NCI-H82 treated with DMSO at 0.1 percent for 48 hours (cell line): ENCODE measurements around the gene POLR3E.
A peak's percentile ranks its signal among the peaks of the same experiment; 100 is the strongest.
"Not testable (repeated sequence)": the region's sequence is repeated elsewhere in the genome, so short reads cannot be mapped to it uniquely, and the experiment has no call there.

ENCODE experiments used
- DNase-seq: peaks from one replicate; lab custom pipeline; 2025; ENCODE audit not compliant: unreplicated experiment; lab: John Stamatoyannopoulos, UW

The POLR3E gene

DNA sequence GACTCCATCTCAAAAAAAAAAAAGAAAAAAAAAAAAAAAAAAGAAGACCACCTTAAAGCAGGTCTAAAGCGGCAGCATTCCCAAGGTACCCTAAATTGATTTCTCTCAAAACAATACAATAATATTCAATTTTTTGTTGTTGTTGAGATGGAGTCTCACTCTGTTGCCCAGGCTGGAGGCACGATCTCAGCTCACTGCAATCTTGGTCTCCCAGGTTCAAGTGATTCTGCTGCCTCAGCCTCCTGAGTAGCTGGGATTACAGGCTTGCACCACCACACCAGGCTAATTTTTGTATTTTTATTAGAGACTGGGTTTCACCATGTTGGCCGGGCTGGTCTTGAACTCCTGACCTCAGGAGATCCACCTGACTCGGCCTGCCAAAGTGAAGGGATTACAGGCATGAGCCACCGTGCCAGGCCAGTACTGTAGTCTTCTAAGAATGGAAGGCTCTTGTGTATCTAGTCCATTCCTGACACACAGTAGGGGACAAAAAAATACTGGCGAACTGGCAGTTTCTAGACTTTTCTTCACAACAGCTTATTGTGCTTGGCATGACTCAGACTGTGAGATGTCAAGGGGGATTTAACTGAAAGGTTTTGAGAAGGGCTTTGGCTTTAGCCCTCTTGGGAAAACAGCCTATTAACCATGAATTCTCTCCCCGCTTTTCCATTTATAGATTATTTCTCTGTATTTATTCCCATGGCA is 59.9 kb downstream of the POLR3E start:
- DNase-seq, result peak; percentile 44

DNA sequence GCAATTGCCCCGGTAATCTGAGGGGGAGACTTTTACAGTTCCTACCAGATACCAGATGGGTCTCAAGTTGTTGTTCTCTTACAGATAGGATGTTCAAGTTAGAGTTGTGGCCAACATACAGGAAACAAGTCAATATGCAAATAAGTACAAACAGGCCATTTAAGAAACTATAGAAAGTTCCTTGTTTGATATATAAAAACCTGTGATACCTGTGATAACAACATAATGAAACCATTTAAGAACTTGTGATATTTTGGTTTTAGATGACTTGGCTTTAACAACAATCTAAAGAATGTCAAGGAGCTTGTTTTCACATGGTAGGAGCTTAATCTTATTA is 60.4 kb downstream of the POLR3E start:
- DNase-seq, result no peak

DNA sequence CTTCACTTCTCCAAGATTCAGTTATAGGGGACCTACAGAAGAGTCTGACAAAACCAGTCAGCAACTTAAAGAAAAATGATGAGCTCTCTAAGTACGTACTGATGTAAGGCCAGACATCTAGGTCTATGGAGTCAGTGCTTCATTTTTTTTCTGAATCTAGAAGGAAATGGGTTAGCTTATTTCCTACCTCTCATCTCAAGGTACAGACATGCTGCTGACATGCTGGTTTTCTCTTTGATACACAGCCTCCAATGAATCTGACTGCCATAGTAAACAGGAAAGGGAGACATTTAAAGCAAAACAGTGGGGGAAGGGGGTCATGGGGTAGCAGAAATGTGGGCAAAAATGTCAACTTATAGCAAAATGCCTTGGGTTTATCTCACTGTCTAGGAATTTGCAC is 60.8 kb downstream of the POLR3E start:
- DNase-seq, result no peak

DNA sequence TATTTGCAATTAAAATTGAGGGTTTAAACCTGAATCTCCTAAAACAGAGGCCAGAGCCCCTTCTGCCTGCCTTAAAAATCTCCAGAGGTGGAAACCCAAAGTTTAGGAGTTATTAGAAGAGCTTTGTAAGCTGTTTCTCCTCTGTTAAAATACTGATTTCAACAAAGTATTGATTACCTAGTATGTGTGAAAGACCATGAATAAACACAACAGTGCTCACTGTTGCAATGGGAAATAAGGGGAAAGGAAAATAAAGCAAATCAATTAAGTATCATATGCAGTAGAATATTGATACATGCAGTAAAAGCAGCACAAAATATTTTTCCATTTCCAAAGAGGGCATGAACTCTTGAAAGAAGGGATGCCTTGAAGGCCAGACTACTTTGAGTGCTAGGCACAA is 62.5 kb downstream of the POLR3E start:
- DNase-seq, result no peak

DNA sequence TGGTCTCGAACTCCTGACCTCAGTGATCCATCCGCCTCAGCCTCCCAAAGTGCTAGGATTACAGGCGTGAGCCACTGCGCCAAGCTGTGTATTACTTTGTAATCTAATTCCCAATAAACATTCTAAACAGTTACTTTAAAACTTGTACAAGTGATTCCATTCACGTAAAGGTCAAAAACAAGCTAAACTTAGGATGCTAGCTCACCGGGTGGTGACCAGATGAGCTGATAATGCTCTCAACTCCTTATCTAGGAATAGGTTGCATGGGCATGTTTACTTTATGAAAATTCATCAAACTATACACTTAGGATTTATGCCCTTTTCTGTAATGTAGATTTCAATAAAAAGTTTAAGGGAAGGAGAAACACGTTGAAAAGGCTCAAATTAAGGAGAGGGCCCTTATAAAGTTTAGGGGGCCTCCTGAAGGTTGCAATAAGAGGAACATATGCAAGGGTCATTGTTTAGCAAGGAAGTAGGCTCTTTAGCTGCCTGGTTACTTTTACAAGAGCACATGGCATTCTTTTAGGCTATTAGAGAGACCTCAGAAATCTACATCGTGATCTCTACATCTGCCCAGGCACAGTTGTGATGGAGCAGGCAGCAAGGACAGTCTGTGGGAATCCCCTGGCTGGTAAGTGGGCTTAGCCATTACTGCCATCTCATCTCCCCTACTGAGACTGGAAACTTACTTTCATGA is 63.9 kb downstream of the POLR3E start:
- no peak for DNase-seq

DNA sequence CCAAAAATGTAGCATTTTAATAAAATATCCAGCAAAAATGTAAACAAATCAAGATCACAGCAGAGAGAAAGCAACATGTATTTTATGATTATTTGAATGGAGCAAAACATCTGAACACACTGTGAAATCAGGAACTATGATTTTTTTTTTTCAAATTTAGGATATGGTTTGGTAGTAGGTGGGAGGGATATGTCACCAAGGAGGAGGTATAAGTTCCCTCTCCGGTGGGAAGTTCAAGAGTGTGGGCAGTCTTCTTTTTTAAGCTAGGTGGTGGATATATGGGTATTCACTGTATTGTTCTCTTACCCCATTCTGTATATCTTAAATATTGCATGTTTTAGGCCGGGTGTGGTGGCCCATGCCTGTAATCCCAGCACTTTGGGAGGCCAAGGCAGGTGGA is 67.0 kb downstream of the POLR3E start:
- DNase-seq, result no peak

DNA sequence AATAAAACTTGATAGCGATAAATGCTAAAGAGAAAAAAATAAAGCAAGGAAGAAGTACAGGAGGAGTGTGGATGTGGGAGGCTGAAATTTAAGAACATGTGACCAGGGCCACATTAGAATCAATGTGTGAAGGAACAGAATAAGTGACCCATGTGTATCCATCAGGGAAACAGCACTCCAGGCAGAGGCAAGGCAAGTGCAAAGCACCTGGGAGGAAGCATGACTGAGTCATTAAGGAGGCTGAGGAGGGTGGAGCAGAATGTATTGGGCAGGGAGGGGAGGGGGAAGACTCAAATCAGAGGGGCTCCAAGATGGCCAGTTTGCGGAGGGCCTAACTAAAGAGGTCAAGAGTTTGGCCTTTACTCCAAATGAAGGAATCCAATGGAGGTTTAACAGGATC is 69.2 kb downstream of the POLR3E start:
- DNase-seq, result no peak

DNA sequence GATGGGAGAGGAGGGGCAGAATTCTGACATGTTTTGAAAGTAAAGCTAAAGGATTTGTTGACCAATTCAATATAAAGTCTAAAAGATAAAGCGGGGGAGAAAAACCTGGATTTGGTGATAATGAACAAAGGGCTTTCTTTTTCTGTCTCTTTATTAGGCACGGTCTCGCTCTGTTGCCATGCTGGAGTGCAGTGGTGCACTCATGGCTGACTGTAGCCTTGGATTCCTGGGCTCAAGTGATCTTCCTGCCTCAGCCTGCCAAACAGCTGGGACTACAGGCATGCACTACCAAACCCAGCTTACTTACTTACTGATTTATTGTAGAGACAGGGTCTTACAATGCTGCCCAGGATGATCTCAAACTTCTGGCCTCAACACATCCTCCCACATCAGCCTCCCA is 69.7 kb downstream of the POLR3E start:
- DNase-seq, result no peak

DNA sequence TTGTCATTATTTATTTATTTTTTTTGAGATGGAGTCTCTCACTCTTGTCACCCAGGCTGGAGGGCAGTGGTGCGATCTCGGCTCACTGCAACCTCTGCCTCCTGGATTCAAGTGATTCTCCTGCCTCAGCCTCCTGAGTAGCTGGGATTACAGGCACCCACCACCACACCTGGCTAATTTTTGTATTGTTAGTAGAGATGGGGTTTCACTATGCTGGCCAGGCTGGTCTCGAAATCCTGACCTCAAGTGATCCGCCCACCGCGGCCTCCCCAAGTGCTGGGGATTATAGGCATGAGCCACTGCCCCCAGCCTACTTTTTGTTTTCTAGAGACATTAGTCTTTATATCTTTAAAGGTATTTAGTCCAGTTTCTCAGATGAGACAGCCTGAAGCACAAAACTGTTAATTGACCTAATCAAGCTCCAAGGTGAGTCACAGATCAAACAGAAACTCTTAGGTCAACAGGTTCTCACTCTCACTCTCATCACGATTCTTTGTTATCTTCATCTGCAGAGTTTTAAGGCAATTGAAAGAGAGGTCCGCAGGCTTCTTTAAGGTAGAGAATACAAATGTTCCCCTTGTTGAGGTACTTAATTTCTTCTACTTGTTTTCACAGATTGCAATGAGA is 71.1 kb downstream of the POLR3E start:
- not testable (repeated sequence) for DNase-seq

DNA sequence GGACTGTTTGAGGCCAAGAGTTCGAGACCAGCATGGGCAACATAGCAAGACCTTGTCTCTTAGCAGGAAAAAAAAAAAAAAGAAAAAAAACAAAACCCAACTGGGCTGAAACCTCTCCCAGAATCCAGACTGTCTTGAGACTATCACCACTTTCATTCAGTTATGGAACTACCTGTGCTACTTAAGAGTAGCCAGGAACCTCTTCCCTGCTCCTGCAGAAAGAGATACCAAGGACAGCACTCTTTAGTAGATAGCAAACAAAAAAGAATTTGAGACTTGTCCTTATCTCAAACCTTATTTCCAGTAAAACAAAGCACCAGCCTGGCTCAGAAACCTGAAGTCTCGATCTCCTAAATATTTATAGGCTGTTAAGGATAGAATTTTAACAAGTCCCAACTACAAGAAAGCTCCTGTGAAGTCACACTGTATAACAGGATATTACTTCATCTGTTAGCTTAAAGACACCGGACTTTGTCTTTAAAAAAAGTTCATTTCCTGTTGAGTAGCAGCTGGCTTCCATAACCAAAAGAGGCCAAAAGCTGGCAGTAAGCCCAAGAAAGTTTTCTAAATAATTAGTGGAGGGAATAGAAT is 72.1 kb downstream of the POLR3E start:
- DNase-seq, result no peak

DNA sequence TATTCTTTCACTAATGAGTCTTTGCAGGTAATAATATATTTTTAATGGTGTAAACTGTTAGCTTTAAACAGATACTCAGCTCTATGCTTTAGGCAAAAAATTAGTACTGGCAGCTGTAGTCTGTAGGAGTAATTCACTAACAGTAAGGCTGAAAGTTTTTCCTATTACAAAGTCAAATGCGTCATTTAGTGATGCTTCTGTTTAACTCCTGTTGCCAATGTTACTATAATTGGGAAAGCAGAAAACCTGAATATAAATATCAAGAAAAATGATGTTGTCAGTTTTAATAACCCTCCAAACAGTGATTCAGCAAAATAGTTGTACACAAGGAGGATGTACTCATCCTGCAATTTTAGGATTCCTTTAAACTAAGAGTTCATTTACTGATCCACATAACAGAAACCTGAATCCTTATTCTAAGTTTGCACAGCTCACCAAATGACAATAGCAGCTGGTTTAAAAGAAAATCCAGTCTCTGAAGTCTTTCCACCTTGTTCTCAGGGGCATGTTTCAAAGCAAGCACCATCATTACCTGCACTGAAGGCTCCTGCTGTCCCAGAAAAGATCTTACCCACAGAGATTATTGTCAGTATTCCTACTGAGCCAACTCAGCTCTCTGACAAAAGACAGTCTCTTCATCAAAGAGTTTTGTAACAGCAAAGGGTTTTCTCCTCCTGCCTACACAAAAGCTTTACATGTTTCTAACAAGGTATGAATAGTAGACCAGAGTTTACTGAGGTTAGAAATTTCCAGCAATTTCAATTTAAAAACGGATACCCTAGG is 73.0 kb downstream of the POLR3E start:
- no peak for DNase-seq

DNA sequence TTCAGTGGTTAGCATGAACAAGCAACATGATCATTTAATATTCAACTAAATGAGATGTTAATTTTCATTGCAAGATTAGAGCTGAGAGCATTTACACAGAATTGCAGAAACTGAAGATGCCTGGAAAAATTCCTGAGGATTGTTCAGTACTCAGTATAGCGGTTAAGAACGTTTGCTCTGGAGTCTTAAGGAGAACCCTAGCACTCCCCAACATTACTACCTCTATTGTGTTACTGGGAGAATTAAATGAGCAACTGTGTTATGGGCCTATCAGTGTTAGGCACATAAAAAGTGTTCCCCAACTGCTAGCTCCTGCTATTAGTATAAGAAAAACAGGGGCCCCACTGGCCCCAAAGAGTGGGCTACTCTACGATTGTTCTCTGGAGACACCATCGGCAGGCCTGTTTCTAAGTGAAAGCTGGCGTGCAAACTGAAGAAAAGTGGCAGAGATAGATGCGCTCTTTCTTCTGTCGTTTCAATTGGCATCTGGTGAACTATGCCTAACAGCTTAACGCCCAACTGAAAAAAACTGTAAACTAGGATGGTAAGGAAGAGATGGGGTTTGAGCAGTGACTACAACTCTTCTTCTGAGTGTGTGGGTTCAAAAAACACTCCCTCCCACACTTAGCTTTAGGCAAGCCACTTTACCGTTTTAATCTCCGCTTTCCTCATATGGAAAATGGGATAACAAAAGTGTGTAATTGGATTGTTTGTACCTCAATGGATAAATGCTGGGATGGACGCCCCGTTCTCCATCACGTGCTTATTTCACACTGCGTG is 75.9 kb downstream of the POLR3E start:
- DNase-seq, result no peak

DNA sequence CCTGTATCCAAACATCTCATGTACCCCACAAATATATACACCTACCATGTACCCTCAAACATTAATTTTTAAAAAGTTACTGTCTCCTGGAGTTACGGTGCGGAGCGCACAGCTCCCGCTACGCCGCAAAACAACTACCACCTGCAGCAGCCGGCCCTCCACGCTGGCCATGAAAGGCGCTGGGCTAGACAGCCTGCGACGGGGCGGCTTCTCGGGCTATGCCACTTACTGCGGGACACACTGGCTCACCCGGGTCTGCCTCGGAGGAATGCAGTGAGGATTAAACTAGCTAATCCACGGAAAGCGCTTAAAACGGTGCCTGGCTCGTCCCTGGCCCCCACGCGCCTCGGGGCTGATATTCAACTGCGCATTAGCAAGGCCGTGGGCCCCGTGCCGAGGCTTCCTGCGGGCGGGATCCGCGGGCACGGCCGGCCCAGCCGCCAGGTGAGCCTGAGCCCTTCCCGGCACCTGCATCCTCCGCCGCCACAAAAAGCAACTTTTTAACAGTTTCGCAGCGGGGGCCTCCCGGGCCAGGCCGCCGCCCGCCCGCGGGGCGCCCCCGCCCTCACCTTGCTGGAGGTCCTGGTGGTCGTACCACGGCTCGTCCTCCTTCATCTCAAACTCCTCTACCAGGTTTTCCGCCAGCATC is 76.6 kb downstream of the POLR3E start:
- peak; percentile 40 for DNase-seq

DNA sequence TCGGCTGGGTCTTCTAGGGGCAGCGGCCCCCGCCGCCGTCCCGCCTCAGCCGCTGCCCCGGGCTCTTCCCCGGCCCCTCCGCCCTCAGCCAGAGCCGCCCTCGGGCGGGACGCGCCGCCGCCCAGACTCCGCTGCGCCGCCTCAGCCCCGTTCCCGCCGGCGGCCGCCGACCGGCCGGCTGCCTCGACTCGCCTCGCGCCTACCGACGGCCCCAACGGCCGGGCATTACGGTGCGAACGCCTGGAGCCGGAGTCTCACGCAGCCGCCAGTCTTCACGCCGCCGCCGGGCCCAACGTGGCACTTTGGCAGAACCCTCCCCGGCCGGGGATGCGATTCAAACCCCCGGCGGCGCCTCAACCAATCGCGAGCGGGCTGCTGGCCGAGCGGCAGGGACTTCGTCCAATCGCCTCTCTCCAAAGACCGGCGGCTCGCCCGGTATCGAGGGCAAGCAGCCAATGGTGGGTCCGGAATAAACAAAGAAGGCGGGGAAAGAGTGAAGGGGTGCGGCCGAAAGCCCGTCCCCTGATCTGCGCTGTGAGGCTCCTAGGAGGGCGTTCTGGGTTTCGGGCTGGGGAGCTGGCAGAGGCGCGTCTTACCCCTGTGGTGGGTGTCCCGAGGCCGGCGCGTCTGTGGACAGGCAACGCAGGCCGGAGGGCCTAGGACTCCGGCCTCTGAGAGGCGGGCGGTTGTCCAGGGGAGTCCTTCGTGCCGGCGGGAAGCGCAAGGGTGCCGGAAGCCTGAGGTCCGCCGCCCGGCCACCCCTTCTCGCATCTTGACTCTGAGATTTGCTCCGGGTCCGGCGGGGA is 77.3 kb downstream of the POLR3E start, which contains the start of gene CDR2:
CDR2 (minus strand) TSS at position 309 of the 806 bp plus-strand sequence. CDS start 310 bp downstream, outside the sequence.
- DNase-seq, result peak; percentile 90

DNA sequence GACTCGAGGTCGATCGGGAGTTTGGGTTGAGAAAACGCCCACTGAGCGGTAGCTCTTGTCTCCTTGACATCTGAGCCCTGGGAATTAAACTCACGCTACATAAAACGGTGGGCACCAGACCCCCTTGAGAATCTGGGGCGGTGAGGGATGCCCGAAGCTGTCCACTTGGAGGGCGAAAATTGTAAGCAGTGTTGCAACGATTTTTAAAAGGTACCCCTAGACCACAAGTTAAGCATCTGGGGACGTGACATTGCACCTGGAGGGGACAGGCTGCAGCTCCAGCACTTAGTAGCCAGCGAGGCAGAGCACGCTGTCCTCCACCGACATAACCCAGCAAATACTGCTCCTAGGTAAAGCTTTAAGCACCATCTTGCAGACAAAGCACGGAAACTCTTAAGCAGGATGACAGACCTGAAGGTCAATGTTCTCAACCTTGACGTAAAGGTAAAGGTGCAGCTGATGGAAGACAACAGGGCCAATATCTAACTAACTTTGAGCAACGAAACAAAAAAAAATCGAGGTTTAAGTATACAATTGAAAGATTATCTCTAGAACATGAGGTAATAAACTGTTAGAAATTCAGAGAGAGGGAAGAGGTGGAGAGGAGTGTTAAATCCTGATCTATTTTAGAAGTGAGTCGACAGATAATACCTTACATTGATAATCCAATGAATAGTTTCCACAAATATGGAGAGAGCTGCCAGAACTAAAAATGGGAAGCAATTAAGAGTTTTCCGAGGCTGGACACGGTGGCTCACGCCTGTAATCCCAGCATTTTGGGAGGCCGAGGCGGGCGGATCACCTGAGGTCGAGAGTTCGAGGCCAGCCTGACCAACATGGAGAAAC is 78.1 kb downstream of the POLR3E start:
- no peak for DNase-seq

DNA sequence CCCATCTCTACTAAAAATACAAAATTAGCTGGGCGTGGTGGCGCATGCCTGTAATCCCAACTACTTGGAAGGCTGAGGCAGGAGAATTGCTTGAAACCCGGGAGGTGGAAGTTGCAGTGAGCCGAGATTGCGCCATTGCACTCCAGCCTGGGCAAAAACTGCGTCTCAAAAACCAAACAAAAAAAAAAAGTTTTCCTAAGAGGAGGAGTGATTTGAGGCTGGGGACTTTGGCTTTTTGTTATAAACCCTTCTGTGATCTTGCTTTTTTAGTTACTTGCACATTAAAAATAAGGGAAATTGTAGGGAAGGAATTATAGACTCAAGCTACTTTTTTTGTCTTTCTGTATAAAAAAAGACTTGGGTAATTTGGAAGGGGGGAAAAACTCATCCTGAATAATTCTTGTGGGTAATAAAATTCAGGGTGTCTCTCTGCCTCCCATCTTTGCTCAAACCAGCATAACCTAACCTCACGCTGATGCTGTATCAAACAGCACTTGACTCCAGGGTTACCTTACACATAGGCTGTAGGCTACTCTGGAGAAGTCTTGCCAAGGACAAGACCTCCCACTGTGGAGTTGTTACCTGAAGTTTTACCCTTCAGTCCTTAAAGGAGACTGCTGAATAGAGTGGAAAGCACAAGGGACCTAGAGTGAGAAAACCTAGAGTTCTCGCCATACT is 78.9 kb downstream of the POLR3E start:
- DNase-seq, result no peak

DNA sequence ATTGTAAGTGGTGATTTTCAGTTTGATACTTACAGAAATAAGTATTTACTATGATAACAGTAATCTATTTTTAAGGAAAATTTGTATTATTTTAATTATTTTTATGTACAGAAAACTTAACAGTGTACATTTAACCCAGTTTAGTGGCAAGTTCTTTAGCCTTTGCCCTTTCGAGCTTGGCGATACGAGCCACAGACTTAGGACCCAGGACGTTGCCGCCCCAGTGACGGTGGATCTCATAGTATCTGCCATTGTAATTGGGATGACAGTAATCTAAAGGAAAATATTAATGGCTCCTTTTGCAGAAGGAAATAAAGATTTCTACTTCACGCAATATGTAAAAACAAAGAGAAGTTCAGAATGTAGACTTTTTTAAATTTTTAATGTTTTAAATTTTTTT is 82.4 kb downstream of the POLR3E start:
- no peak for DNase-seq

DNA sequence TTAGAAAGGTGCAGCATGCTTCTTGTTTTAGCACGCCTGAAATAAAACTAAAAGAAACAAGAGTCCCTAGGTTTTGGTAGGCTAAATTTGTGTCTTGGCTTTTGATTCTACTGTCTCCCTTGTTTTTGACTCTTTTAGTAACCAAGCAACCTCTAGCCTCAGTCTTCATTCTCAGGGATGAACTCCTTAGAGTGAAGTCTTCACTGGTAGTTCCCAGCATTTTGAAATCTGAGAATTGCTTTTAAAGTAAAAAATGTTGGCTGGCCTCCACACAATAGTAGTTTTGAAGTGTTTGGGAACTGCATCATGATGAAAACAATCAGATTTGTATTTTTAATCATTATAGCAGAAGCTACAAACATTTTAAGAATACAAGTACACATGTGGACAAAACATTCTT is 83.3 kb downstream of the POLR3E start:
- no peak for DNase-seq
